Lower leg skin (tissue), 4 donors: ENCODE results near the gene DNAH6. TPM values are rescaled to one million over a fixed set of nuclear protein-coding genes. Genes with fewer than 3 reads are reported as not detected.

Experiments
- DNase-seq, 2 donors: peaks; one replicate each; pipeline ENCODE4 v3.0.0-alpha.2; 2019; ENCODE audit warnings: low spot score in 2 of 2
- H3K4me3 ChIP-seq: fragments of 200-600 bp; sonication (generic); 2 replicates; pipeline ENCODE4 v1.5.1; 2017; ENCODE audit warnings: mild to moderate bottlenecking, low read depth; ENCODE audit not compliant: poor library complexity, severe bottlenecking
- CTCF ChIP-seq, 3 donors: fragments of 450-650 bp; IDR thresholded peaks; one replicate each; pipeline ENCODE4 v1.5.1; 2016; ENCODE audit warnings: antibody characterized with exemption in 3 of 3, mild to moderate bottlenecking in 3 of 3, moderate library complexity in 2 of 3
- POLR2A ChIP-seq, 2 donors: fragments of 450-650 bp; IDR thresholded peaks; one replicate each; pipeline ENCODE4 v1.6.1; 2016 to 2017; ENCODE audit warnings: antibody characterized with exemption in 2 of 2, mild to moderate bottlenecking in 1 of 2, moderate library complexity in 1 of 2
- WGBS, 2 donors: methylation state at CpG; one replicate each; pipeline ENCODE4 v1.1.5; 2018; 5-methylcytosine and 5-hydroxymethylcytosine counted together
- intact Hi-C: fragments of 100-400 bp; cut with DNase I; formaldehyde crosslinking; loops from one replicate; pipeline ENCODE4 v1.15.0; 2023; ENCODE audit warnings: low total_unique reads
- total RNA-seq, 4 donors: library from RNA; depleted of rRNA; stranded (reverse); fragments of >200 nt; gene quantifications; one replicate each; pipeline ENCODE4 v1.1.0, GENCODE V29; 2016

The DNAH6 gene
- total RNA-seq, 4 donors from 2014 or later, result 0.02 to 0.72 (median 0.25) TPM

GRCh38 chr2:84477886-84478285 lies 38.4 kb upstream of the DNAH6 start:
- no peak for DNase-seq
- WGBS, 2 donors, result 78 to 80% methylated on average over 1 of the region's 1 CpG
- no peak for TF ChIP-seq CTCF (IDR thresholded peaks at IDR 0.05)
- H3K4me3 ChIP-seq, result no peak overlapping the region
- intact Hi-C loops, result no loop called here

- TF ChIP-seq CTCF (IDR thresholded peaks at IDR 0.05), result no peak
- TF ChIP-seq POLR2A (IDR thresholded peaks at IDR 0.05), result no peak
- 87 to 92% methylated on average over 3 of the region's 3 CpGs for WGBS, 2 donors
- DNase-seq, result no peak
Measured at GRCh38 chr2:84478867-84479266, 37.4 kb upstream of the DNAH6 start.

GRCh38 chr2:84481702-84482101 lies 34.6 kb upstream of the DNAH6 start:
- 46 to 60% methylated on average over 5 of the region's 5 CpGs for WGBS, 2 donors
- H3K4me3 ChIP-seq, result no peak overlapping the region
- DNase-seq, result no peak
- TF ChIP-seq POLR2A (IDR thresholded peaks at IDR 0.05), result no peak
- no peak for TF ChIP-seq CTCF (IDR thresholded peaks at IDR 0.05)
- intact Hi-C loops, result no loop called here

More at GRCh38 chr2:84478867-84479266, 37.4 kb upstream of the DNAH6 start:
- intact Hi-C loops, result no loop called here
- H3K4me3 ChIP-seq, result no peak overlapping the region

- WGBS, 2 donors, result 62 to 64% methylated on average over 3 of the region's 3 CpGs
- intact Hi-C loops, result no loop called here
- TF ChIP-seq POLR2A (IDR thresholded peaks at IDR 0.05) (no peak), CTCF (IDR thresholded peaks at IDR 0.05) (no peak)
Measured at GRCh38 chr2:84482603-84483002, 33.7 kb upstream of the DNAH6 start.

GRCh38 chr2:84483320-84483719 lies 33.0 kb upstream of the DNAH6 start:
- intact Hi-C loops, result no loop called here
- DNase-seq, result no peak
- no peak overlapping the region for H3K4me3 ChIP-seq
- TF ChIP-seq POLR2A (IDR thresholded peaks at IDR 0.05), result no peak
- no peak for TF ChIP-seq CTCF (IDR thresholded peaks at IDR 0.05)
- WGBS, 2 donors, result 86 to 88% methylated on average over 1 of the region's 1 CpG

More at GRCh38 chr2:84482603-84483002, 33.7 kb upstream of the DNAH6 start:
- no peak for DNase-seq
- no peak overlapping the region for H3K4me3 ChIP-seq

GRCh38 chr2:84486441-84487115 lies 29.7 kb upstream of the DNAH6 start:
- no peak for DNase-seq
- intact Hi-C loops, result no loop called here
- no peak overlapping the region for H3K4me3 ChIP-seq
- TF ChIP-seq CTCF (IDR thresholded peaks at IDR 0.05) (no peak), POLR2A (IDR thresholded peaks at IDR 0.05) (no peak)
- WGBS, 2 donors, result 82 to 95% methylated on average over 2 of the region's 2 CpGs
